HepG2 (cell line): ENCODE measurements around the gene PLEKHD1. TPM values are rescaled to one million over a fixed set of nuclear protein-coding genes. Genes with fewer than 3 reads are reported as not detected.

Experiments used
- ATAC-seq: fragments of 200-7000 bp; cut with Tn5 transposase; 3 replicates; pipeline ENCODE4 v1.9.1; 2020; ENCODE audit warnings: mild to moderate bottlenecking, moderate library complexity
- Bru-seq: library from RNA; stranded (reverse); fragments of 400-500 nt; gene quantifications from one replicate; lab custom pipeline; 2021; lab: Mats Ljungman, UMichigan
- BruChase-seq, 2 experiments: library from RNA; stranded (reverse); fragments of 400-500 nt; gene quantifications; one replicate each; lab custom pipeline; 2021; lab: Mats Ljungman, UMichigan
- BruUV-seq: library from RNA; stranded (reverse); fragments of 400-500 nt; replicated peaks from 2 replicates; lab custom pipeline; 2021; lab: Mats Ljungman, UMichigan
- CTCF ChIA-PET: fragments of 300-600 bp; formaldehyde crosslinking; extraction: SDS; loops from one replicate; lab custom pipeline; 2021; ENCODE audit warnings: low total read pairs, inconsistent platforms, low intra/inter-chr PET ratio; lab: Yijun Ruan, JAX
- POLR2A ChIA-PET: fragments of 350-600 bp; sonication (Branson Sonifier 250); formaldehyde crosslinking; loops from one replicate; lab custom pipeline; 2020; ENCODE audit warnings: antibody characterized with exemption, inconsistent platforms; lab: Yijun Ruan, JAX
- DNase-seq: peaks from one replicate; pipeline ENCODE4 v3.0.0-alpha.2; 2015; ENCODE audit warnings: low spot score
- FAIRE-seq: peaks from 3 replicates; lab custom pipeline; 2011; peaks lifted over from hg19 to GRCh38; lab: Jason Lieb, UNC
- H2AFZ ChIP-seq: one replicate; pipeline ENCODE4 v1.6.1; 2011; ENCODE audit warnings: low read length, inconsistent platforms
- H3K27ac ChIP-seq: fragments of 300-600 bp; 3 replicates; pipeline ENCODE4 v1.8.0; 2011; ENCODE audit warnings: mixed run types, mild to moderate bottlenecking, mixed read lengths, low read length, inconsistent platforms; ENCODE audit not compliant: insufficient read depth; ENCODE audit errors: extremely low read length
- H3K27me3 ChIP-seq, 2 experiments: fragments of 200-600 bp in 1 of 2; 2 replicates in 1 of 2; 3 replicates in 1 of 2; pipeline versions ENCODE4 v1.6.0 to v1.8.0; 2011; ENCODE audit warnings: low read length in 2 of 2, mild to moderate bottlenecking in 2 of 2, moderate library complexity in 2 of 2, inconsistent platforms in 1 of 2; ENCODE audit not compliant: insufficient read depth in 2 of 2, control insufficient read depth in 1 of 2
- H3K36me3 ChIP-seq, 2 experiments: fragments of 200-600 bp in 1 of 2; replicated peaks in 1 of 2; 2 replicates in 1 of 2; 3 replicates in 1 of 2; pipeline versions ENCODE4 v1.5.1 to v1.8.0; 2011; ENCODE audit warnings: low read length in 2 of 2, inconsistent platforms in 1 of 2; ENCODE audit not compliant: insufficient read depth in 2 of 2, control insufficient read depth in 1 of 2
- H3K4me1 ChIP-seq: 2 replicates; pipeline ENCODE4 v1.5.1; 2012; ENCODE audit warnings: low read length, inconsistent platforms; ENCODE audit not compliant: insufficient read depth
- H3K4me2 ChIP-seq: 2 replicates; pipeline ENCODE4 v1.6.0; 2011; ENCODE audit warnings: low read depth, low read length, inconsistent platforms
- H3K4me3 ChIP-seq, 3 experiments: fragments of 200-600 bp in 1 of 3; sonication (generic), shearing (Covaris generic) in 1 of 3; replicated peaks in 1 of 3; 2 replicates each; pipeline ENCODE4 v1.5.1; 2011 to 2016; ENCODE audit warnings: low read length in 3 of 3, inconsistent platforms in 2 of 3, low read depth in 2 of 3, mild to moderate bottlenecking in 2 of 3, control low read depth in 1 of 3, mixed read lengths in 1 of 3; ENCODE audit not compliant: insufficient read depth in 1 of 3
- H3K79me2 ChIP-seq: one replicate; pipeline ENCODE4 v1.6.1; 2011; ENCODE audit warnings: low read length, inconsistent platforms; ENCODE audit not compliant: insufficient read depth
- H3K9ac ChIP-seq: 2 replicates; pipeline ENCODE4 v1.6.0; 2011; ENCODE audit warnings: mild to moderate bottlenecking, low read depth, low read length, inconsistent platforms; ENCODE audit not compliant: insufficient read depth
- H3K9me3 ChIP-seq: 2 replicates; pipeline ENCODE4 v1.5.1; 2012; ENCODE audit warnings: mild to moderate bottlenecking, low read length
- H4K20me1 ChIP-seq: 2 replicates; pipeline ENCODE4 v1.6.0; 2011; ENCODE audit warnings: inconsistent platforms, mild to moderate bottlenecking, low read length, moderate library complexity; ENCODE audit not compliant: insufficient read depth
- SMAD1 ChIP-seq: sonication (generic); formaldehyde crosslinking; IDR thresholded peaks from 2 replicates; pipeline ENCODE4 v1.4.0; 2020; ENCODE audit warnings: missing genetic modification reagents, low read depth, mild to moderate bottlenecking, borderline replicate concordance
- ZNF232 ChIP-seq: sonication (generic); formaldehyde crosslinking; IDR thresholded peaks from 2 replicates; pipeline ENCODE4 v1.4.0; 2020; ENCODE audit warnings: missing genetic modification reagents, borderline replicate concordance
- ZNF557 ChIP-seq: sonication (generic); formaldehyde crosslinking; IDR thresholded peaks from 2 replicates; pipeline ENCODE4 v1.4.0; 2020; ENCODE audit warnings: missing genetic modification reagents
- ZNF577 ChIP-seq: sonication (generic); formaldehyde crosslinking; IDR thresholded peaks from 2 replicates; pipeline ENCODE4 v1.4.0; 2020; ENCODE audit warnings: mild to moderate bottlenecking, low read depth, missing genetic modification reagents, borderline replicate concordance
- ZSCAN22 ChIP-seq: sonication (generic); formaldehyde crosslinking; IDR thresholded peaks from 2 replicates; pipeline ENCODE4 v1.4.0; 2020; ENCODE audit warnings: mild to moderate bottlenecking, missing genetic modification reagents
- WGBS: methylation state at CpG from one replicate; pipeline ENCODE4 v1.1.6; 2017; ENCODE audit warnings: low lambda C conversion rate; 5-methylcytosine and 5-hydroxymethylcytosine counted together
- in situ Hi-C: cut with HindIII; loops from 2 replicates; pipeline ENCODE4 v1.10.0; 2017; ENCODE audit warnings: low pct_unique_long_range_greater_than_20kb; ENCODE audit not compliant: extremely low pct_ligation_motif_present
- intact Hi-C: fragments of 100-400 bp; cut with micrococcal nuclease; formaldehyde crosslinking; loops from one replicate; pipeline ENCODE4 v1.10.0; 2022; ENCODE audit not compliant: unreplicated experiment
- long read RNA-seq, 2 experiments: library from RNA in 1 of 2; library from polyadenylated mRNA in 1 of 2; stranded (forward) in 1 of 2; unstranded in 1 of 2; transcript quantifications; one replicate each; pipeline ENCODE4 v2.0.0, GENCODE V29; 2019 to 2022
- polyA minus RNA-seq, 3 experiments: library from RNA; depleted of rRNA, polyadenylated mRNA; stranded (reverse); fragments of >200 nt; gene quantifications; 2 replicates each; pipeline ENCODE4 v1.2.3, GENCODE V29; 2011; ENCODE audit warnings: low replicate concordance in 1 of 3
- polyA plus RNA-seq, 8 experiments: library from polyadenylated mRNA; depleted of rRNA in 3 of 8; stranded (reverse) in 7 of 8; unstranded in 1 of 8; fragments of >200 nt; fragmentation: Illumina TruSeq in 4 of 8; extraction: Trizol in 4 of 8; gene quantifications; 2 replicates each; pipeline versions ENCODE4 v1.2.1 to v1.2.3, GENCODE V29; 2011 to 2016; ENCODE audit warnings: low read depth in 4 of 8, missing spikeins in 1 of 8, mixed read lengths in 1 of 8; ENCODE audit not compliant: insufficient read depth in 1 of 8
- total RNA-seq, 5 experiments: library from RNA; depleted of rRNA; stranded (reverse); fragments of >200 nt; fragmentation: Illumina TruSeq; extraction: Trizol; gene quantifications; 2 replicates each; pipeline ENCODE4 v1.2.3, GENCODE V29; 2016; ENCODE audit warnings: low read depth in 1 of 5
- TF ChIP-seq, protein P1 (sequence below): conservative IDR thresholded peaks from 2 replicates; pipeline ENCODE4 v1.6.1; 2018; ENCODE audit warnings: missing genetic modification reagents
- TF ChIP-seq, protein P2 (sequence below): sonication (generic); formaldehyde crosslinking; IDR thresholded peaks from 2 replicates; pipeline ENCODE4 v1.4.0; 2020; ENCODE audit warnings: missing genetic modification reagents
- TF ChIP-seq, protein P3 (sequence below): sonication (generic); formaldehyde crosslinking; IDR thresholded peaks from 2 replicates; pipeline ENCODE4 v1.4.0; 2020; ENCODE audit warnings: missing genetic modification reagents

The PLEKHD1 gene
- total RNA-seq (2016; rRNA removed; fragmentation: Illumina TruSeq; extraction: Trizol): not detected in 2 replicates
- total RNA-seq (2016; cell fraction: cytosol; rRNA removed; fragmentation: Illumina TruSeq; extraction: Trizol; ENCODE audit: low read depth): not detected in 2 replicates
- not detected in 2 replicates for total RNA-seq (2016; cell fraction: insoluble cytoplasmic fraction; rRNA removed; fragmentation: Illumina TruSeq; extraction: Trizol)
- total RNA-seq (2016; cell fraction: membrane; rRNA removed; fragmentation: Illumina TruSeq; extraction: Trizol): not detected in 2 replicates
- total RNA-seq (2016; cell fraction: nucleus; rRNA removed; fragmentation: Illumina TruSeq; extraction: Trizol): not detected in 2 replicates
- 0.01 and 0.03 TPM in 2 replicates for polyA plus RNA-seq (2011; rRNA removed)
- 0.01 TPM in 2 replicates for polyA plus RNA-seq (2011; cell fraction: cytosol; rRNA removed)
- polyA plus RNA-seq (2011; cell fraction: nucleus; rRNA removed): 0.07 TPM in 1 of 2 replicates, not detected in the other
- 0.03 TPM in 1 of 2 replicates, not detected in the other for polyA plus RNA-seq (2012)
- not detected in 2 replicates for polyA plus RNA-seq (2016; cell fraction: cytosol; fragmentation: Illumina TruSeq; extraction: Trizol; ENCODE audit: low read depth)
- polyA plus RNA-seq (2016; cell fraction: insoluble cytoplasmic fraction; fragmentation: Illumina TruSeq; extraction: Trizol; ENCODE audit: low read depth): not detected in 2 replicates
- not detected in 2 replicates for polyA plus RNA-seq (2016; cell fraction: membrane; fragmentation: Illumina TruSeq; extraction: Trizol; ENCODE audit: low read depth)
- not detected in 2 replicates for polyA plus RNA-seq (2016; cell fraction: nucleus; fragmentation: Illumina TruSeq; extraction: Trizol; ENCODE audit: insufficient read depth, low read depth)
- polyA minus RNA-seq (2011; rRNA and poly(A)+ RNA removed; ENCODE audit: low replicate concordance): 0.05 TPM in 1 of 2 replicates, not detected in the other
- polyA minus RNA-seq (2011; cell fraction: cytosol; rRNA and poly(A)+ RNA removed): not detected in 2 replicates
- polyA minus RNA-seq (2011; cell fraction: nucleus; rRNA and poly(A)+ RNA removed): 0.13 and 0.25 TPM in 2 replicates
- Bru-seq, nascent RNA: percentile 16 among the genes with signal in this experiment
- BruChase-seq, experiment 1, labeled RNA remaining after a 6-hour chase: percentile 33 among the genes with signal in this experiment
- percentile 44 among the genes with signal in this experiment for BruChase-seq, experiment 2, labeled RNA remaining after a 2-hour chase
- long read RNA-seq, experiment 1: 0 reads
- long read RNA-seq, experiment 2: 0 reads

DNA sequence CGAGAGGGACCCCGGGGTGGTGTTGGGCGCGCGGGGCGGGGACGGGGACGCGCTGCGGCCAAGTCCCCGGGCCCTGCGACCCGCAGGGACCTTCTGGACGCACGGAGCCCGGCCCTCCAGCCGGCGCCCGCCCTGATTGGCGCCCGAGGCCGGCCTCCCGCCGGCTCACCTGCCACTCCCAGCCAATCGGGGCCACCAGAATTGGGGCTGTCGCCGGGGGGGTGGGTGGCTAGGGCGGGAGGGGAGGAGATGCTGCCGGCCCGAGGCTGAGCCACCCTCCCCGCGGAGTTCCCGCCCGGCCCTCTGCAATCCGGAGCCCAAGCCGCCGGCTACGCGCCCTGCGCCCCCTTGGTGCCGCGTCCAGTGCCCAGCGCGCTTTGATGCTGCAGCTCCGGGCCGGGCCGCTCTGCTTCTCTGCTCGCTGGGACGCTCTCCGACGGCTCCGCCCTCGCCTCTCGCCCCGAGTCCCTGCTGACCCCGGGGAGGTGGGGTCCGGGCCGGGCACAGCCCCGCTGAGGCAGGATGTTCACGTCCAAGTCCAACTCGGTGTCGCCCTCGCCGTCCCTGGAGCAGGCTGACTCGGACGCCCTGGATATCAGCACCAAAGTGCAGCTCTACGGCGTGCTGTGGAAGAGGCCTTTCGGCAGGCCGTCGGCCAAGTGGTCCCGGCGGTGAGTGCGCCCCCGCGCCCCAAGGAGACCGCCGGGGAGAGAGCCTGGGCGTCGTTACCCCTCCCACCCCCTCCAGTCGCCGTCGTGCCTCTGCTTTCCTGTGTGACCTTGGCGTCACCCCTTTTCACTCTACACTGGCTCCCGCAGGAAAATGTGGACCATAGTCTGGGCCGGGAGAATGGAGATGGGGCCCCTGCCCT lies at the start of gene PLEKHD1:
Gene PLEKHD1, plus strand, starts transcription at position 285 of the 871 bp plus-strand sequence. Its CDS starts 238 bp downstream, at position 523.
- Histone ChIP-seq H3K4me2 (peak within 1 kb of the TSS; percentile 75), H3K27ac (no peak within 1 kb of the TSS), H3K4me3 (peak within 1 kb of the TSS; percentile 43 to 67 (median 46)), H3K36me3 (no peaks in the 10 kb centered on the region), H3K9ac (no peak within 1 kb of the TSS), H4K20me1 (no peaks in the 10 kb centered on the region), H3K27me3 (peaks cover 15 to 67% of the 10 kb centered on the region in 2 experiments), H3K4me1 (peaks cover 7% of the 10 kb centered on the region; the same call in 1 of the 2 replicates), H3K9me3 (no peaks in the 10 kb centered on the region), H3K79me2 (no peaks in the 10 kb centered on the region), H2AFZ (no peak within 1 kb of the TSS)
- peak; percentile 74 for ATAC-seq
- no peak for DNase-seq
- no peak for FAIRE-seq
- no TSS peak for BruUV-seq
- CTCF ChIA-PET: no interaction called here
- POLR2A ChIA-PET: no interaction called here
- intact Hi-C loops (no loop called here), in situ Hi-C loops (no loop called here)
- 3% methylated on average over 6 of the region's 86 CpGs for WGBS
- TF ChIP-seq ZNF557 (CRISPR knock-in tag) (no peak), SMAD1 (CRISPR knock-in tag) (no peak), ZNF577 (CRISPR knock-in tag) (no peak), ZSCAN22 (CRISPR knock-in tag) (no peak), ZNF232 (CRISPR knock-in tag) (no peak)
- TF ChIP-seq, protein P1, sequence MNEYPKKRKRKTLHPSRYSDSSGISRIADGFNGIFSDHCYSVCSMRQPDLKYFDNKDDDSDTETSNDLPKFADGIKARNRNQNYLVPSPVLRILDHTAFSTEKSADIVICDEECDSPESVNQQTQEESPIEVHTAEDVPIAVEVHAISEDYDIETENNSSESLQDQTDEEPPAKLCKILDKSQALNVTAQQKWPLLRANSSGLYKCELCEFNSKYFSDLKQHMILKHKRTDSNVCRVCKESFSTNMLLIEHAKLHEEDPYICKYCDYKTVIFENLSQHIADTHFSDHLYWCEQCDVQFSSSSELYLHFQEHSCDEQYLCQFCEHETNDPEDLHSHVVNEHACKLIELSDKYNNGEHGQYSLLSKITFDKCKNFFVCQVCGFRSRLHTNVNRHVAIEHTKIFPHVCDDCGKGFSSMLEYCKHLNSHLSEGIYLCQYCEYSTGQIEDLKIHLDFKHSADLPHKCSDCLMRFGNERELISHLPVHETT (CRISPR knock-in tag): no peak
- TF ChIP-seq, protein P2, sequence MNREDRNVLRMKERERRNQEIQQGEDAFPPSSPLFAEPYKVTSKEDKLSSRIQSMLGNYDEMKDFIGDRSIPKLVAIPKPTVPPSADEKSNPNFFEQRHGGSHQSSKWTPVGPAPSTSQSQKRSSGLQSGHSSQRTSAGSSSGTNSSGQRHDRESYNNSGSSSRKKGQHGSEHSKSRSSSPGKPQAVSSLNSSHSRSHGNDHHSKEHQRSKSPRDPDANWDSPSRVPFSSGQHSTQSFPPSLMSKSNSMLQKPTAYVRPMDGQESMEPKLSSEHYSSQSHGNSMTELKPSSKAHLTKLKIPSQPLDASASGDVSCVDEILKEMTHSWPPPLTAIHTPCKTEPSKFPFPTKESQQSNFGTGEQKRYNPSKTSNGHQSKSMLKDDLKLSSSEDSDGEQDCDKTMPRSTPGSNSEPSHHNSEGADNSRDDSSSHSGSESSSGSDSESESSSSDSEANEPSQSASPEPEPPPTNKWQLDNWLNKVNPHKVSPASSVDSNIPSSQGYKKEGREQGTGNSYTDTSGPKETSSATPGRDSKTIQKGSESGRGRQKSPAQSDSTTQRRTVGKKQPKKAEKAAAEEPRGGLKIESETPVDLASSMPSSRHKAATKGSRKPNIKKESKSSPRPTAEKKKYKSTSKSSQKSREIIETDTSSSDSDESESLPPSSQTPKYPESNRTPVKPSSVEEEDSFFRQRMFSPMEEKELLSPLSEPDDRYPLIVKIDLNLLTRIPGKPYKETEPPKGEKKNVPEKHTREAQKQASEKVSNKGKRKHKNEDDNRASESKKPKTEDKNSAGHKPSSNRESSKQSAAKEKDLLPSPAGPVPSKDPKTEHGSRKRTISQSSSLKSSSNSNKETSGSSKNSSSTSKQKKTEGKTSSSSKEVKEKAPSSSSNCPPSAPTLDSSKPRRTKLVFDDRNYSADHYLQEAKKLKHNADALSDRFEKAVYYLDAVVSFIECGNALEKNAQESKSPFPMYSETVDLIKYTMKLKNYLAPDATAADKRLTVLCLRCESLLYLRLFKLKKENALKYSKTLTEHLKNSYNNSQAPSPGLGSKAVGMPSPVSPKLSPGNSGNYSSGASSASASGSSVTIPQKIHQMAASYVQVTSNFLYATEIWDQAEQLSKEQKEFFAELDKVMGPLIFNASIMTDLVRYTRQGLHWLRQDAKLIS (CRISPR knock-in tag): no peak
- TF ChIP-seq, protein P3, sequence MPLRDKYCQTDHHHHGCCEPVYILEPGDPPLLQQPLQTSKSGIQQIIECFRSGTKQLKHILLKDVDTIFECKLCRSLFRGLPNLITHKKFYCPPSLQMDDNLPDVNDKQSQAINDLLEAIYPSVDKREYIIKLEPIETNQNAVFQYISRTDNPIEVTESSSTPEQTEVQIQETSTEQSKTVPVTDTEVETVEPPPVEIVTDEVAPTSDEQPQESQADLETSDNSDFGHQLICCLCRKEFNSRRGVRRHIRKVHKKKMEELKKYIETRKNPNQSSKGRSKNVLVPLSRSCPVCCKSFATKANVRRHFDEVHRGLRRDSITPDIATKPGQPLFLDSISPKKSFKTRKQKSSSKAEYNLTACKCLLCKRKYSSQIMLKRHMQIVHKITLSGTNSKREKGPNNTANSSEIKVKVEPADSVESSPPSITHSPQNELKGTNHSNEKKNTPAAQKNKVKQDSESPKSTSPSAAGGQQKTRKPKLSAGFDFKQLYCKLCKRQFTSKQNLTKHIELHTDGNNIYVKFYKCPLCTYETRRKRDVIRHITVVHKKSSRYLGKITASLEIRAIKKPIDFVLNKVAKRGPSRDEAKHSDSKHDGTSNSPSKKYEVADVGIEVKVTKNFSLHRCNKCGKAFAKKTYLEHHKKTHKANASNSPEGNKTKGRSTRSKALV (CRISPR knock-in tag): peak; percentile 99
